Fibroblast of the conjunctiva (primary cell): ENCODE results near the gene KREMEN1.
"Not testable (repeated sequence)": the region's sequence is repeated elsewhere in the genome, so short reads cannot be mapped to it uniquely, and the experiment has no call there.

Experiments used
- DNase-seq: peaks from one replicate; pipeline ENCODE4 v3.0.0-alpha.2; 2010; ENCODE audit warnings: low read depth

KREMEN1 gene

GRCh38 chr22:29108137-29108536 is 35.3 kb downstream of the KREMEN1 start:
- DNase-seq = no peak

- DNase-seq = no peak
These were observed 37.0 kb downstream of the KREMEN1 start for GRCh38 chr22:29109822-29110221.

GRCh38 chr22:29110946-29111345 is 38.1 kb downstream of the KREMEN1 start:
- no peak for DNase-seq

GRCh38 chr22:29112121-29112520 is 39.3 kb downstream of the KREMEN1 start:
- DNase-seq = no peak

DNA sequence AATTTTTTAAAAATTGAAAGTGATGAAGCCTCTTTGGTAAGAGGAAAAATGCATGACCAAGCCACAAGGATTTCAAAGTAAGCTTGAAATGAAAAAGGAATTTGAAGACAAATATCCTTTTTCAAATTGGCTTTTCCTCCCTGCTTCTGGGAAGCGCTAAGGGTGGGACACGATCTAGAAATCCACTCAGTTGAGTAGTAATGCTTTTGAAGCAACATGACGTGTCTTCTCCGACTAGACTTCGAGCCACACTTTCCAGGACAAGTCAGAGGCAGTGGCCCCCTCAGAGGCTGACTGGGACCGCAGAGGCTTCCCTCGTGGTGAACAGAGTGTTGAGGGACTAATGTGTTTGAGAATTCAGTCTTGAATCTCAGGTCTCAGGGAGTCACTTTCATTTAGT is 39.8 kb downstream of the KREMEN1 start:
- no peak for DNase-seq

- no peak for DNase-seq
These were observed 40.5 kb downstream of the KREMEN1 start for GRCh38 chr22:29113319-29113718.

DNA sequence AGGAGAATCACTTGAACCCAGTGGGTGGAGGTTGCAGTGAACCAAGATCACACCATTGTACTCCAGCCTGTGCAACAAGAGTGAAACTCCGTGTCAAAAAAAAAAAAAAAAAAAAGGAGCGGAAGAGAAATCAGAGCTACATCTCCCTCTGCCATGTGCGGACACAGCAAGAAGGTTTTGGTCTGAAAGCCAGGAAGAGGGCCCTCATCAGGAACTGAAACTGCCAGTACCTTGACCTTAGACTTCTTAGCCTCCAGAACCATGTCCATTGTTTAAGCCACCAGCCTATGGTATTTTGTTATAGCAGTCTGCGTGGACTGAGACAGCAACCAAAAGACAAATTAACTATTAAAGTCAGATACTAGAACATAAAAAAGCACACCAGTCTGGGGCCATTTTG is 41.6 kb downstream of the KREMEN1 start:
- DNase-seq = no peak

DNA sequence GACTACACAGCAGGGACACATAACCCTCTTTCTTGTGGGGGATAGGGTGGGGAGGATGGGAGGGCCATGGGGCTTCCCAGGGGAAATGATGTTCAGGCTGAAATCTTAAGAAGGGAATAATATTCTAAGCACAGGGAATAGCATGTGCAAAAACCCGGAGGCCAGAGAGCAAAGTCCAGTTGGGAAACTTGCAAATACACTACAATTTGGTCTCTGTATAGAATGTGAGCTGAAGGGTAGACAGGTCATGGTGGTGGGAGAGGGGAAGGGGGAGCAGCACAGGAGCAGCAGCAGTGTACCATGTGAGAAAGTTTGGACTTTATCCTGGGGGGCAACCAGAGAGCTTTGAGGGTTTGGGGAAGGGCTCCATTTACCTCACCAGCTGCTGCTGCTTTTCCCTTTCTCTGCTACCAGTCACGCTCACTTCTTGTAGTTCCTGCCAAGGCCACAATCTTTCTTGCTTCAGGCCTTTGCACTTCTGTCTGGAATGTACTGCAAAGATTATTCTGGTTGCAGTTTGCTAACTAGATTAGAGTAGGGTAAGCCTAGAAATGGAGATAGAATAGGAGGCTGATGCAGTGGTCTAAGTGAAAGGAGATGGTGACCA is 43.0 kb downstream of the KREMEN1 start:
- DNase-seq = no peak

GRCh38 chr22:29116397-29117123 is 43.7 kb downstream of the KREMEN1 start:
- no peak for DNase-seq

DNA sequence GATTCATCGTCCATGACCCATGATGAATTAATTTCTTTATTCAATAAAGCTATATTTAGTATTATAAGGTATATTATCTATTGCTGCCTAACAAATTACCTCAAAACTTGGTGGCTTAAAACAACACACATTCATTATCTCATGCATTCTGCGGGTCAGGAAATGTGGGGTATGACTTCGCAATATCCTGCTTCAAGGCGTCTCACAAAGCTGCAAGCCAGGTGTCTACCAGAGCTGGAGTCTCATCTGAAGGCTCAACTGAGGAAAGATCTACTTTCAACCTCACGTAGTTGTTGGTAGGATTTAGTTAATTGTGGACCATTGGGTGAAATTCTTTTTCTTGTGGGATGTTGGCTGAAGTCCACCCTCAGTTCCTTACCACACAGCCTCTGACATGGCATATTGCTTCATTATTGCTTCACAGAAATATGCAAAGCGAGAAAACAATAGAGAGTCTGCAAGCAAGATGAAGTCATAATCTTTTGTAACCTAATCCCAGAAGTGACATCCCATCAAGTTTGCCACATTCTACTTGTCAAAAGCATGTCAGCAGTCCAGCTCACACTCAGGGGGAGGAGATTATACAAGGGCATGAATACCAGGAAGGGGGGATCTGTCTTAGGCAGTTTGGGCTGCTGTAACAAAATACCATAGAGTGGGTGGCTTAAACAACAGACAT is 45.1 kb downstream of the KREMEN1 start:
- DNase-seq = peak; percentile 8

DNA sequence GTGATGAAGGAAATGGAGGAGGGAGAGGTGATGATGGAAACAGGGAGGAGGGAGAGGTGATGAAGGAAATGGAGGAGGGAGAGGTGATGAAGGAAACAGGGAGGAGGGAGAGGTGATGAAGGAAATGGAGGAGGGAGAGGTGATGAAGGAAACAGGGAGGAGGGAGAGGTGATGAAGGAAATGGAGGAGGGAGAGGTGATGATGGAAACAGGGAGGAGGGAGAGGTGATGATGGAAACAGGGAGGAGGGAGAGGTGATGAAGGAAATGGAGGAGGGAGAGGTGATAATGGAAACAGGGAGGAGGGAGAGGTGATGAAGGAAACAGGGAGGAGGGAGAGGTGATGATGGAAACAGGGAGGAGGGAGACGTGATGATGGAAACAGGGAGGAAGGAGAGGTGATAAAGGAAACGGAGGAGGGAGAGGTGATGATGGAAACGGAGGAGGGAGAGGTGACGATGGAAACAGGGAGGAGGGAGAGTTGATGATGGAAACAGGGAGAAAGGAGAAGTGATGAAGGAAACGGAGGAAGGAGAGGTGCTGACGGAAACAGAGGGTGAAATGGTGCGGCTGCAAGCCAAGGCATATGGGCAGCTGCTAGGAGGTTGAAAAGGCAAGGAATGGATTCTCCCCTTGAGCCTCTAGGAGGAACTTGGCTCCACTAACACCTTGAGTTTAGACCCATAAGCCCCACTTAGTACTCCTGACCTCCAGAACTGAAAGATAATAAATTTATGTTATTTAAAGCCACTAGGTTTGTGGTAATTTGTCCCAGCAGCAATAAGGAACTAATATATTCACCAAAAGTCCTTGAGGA is 47.5 kb downstream of the KREMEN1 start:
- DNase-seq = not testable (repeated sequence)

DNA sequence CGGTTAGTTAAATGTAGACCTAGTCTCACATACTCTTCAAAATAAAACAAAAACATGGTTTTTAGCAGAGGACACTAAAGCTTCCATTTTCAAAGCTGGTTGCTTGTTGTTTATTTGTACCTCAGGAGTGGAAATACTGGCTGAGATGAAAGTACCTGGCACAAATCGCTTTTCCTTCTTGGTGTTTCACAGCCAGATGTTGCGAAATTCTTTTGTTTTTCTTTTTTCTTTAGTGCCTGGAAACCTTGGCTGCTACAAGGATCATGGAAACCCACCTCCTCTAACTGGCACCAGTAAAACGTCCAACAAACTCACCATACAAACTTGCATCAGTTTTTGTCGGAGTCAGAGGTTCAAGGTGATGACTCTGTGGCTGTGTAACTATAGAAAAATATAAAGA is 48.3 kb downstream of the KREMEN1 start:
- DNase-seq = peak; percentile 43

GRCh38 chr22:29122041-29122440 is 49.2 kb downstream of the KREMEN1 start:
- no peak for DNase-seq

DNA sequence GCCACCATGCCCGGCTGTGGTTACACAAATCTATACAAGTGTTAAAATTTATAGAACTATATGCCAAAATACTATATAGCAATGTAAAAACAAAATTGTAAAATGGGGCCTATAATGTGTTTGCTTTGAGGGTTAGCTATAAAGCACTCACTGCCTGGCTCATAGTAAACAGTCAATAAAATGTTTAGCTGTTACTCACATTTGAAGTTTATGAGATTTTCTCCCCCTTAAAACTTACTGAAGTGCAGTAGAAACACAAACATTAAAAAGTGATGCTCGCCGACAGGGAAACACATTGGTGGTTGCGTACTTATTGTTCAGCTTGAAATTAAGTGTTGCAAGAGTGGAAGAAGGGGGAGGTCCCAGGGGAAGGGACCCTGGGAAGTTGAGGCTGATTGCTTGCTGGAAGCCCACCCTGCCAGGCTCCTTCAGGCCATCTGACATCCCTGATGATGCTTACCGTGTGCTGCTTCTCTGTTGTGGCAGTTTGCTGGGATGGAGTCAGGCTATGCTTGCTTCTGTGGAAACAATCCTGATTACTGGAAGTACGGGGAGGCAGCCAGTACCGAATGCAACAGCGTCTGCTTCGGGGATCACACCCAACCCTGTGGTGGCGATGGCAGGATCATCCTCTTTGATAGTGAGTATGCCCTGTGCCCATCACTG is 52.1 kb downstream of the KREMEN1 start:
- no peak for DNase-seq

GRCh38 chr22:29125443-29125778 is 52.6 kb downstream of the KREMEN1 start:
- no peak for DNase-seq

GRCh38 chr22:29125844-29126243 is 53.0 kb downstream of the KREMEN1 start:
- no peak for DNase-seq

DNA sequence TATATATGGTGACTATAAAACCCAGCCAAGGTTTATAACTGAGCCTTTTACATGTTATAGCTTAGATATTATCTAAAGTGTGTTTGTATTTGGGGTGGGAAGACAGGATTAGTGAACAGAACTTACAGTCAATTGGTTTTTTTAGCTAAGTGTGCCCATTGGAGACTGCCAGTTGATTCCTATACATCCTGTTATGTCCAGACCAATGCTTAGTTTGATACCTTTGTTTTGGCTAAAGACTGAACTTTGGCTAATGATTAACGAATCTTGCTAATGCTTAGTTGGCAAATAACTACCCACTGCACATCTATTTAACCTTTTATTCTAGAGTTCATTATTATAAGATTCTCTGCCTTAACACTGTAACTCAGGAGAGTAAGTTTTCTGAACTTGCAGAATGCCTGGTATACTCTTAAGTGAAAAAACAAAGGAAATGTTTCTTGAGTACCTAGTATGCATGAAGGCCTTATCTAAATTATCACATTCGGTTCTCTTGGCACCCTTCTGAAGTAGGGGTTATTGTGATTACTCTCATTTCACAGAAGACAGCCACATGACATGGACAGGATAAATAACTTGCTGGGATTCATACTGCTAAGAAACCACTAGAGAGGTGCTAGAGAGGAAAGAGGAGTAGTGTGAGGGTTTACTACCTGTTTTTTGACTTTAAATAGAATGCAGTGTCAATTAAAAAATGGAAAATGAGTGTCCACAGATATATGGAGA is 54.0 kb downstream of the KREMEN1 start:
- no peak for DNase-seq

GRCh38 chr22:29128891-29129807 is 56.3 kb downstream of the KREMEN1 start:
- no peak for DNase-seq

GRCh38 chr22:29129808-29130140 is 56.9 kb downstream of the KREMEN1 start:
- no peak for DNase-seq

DNA sequence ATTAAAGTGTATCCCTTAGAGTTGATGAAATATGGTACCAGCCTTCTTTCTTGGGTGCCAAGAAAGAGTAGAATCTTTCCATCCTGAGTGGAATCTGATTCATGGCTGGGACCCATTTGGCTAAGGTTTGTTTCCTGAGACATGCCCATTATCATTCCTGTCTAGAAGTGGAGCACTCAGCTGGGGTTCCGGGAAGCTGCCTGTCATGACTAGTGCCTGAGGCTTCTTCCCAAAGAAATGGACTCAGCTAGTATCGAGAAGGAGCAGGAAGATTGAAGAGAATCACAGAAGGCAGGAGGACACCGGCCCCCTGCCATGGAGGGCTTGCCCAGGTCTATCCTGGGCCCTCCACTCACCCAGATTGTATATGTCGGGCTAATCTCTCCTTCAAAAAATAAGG is 57.6 kb downstream of the KREMEN1 start:
- DNase-seq = no peak
